BLaER1 treated with 17β-estradiol and CSF1 and Interleukin-3, amounts not matched to agents 10 nM and 100 nM (cell line): ENCODE measurements around the gene CX3CL1.
A peak's percentile ranks its signal among the peaks of the same experiment; 100 is the strongest.

Experiments
- H3K27ac ChIP-seq, 11 experiments: shearing (Covaris generic); formaldehyde crosslinking; 2 replicates each; pipeline ENCODE4 v1.8.1; 2022
- H3K27me3 ChIP-seq, 11 experiments: shearing (Covaris generic); formaldehyde crosslinking; 2 replicates each; pipeline ENCODE4 v1.8.1; 2022
- H3K36me3 ChIP-seq, 11 experiments: shearing (Covaris generic); formaldehyde crosslinking; 2 replicates each; pipeline ENCODE4 v1.8.1; 2022
- H3K4me1 ChIP-seq, 10 experiments: shearing (Covaris generic); formaldehyde crosslinking; 2 replicates each; pipeline ENCODE4 v1.8.1; 2022
- H3K4me2 ChIP-seq, 11 experiments: shearing (Covaris generic); formaldehyde crosslinking; 2 replicates each; pipeline ENCODE4 v1.8.1; 2022
- H3K4me3 ChIP-seq, 10 experiments: shearing (Covaris generic); formaldehyde crosslinking; 2 replicates each; pipeline ENCODE4 v1.8.1; 2022
- H3K9ac ChIP-seq, 11 experiments: shearing (Covaris generic); formaldehyde crosslinking; 2 replicates each; pipeline ENCODE4 v1.8.1; 2022
- H3K9me3 ChIP-seq, 11 experiments: shearing (Covaris generic); formaldehyde crosslinking; replicated peaks in 1 of 11; 2 replicates each; pipeline ENCODE4 v1.8.1; 2022
- H4K20me1 ChIP-seq, 11 experiments: shearing (Covaris generic); formaldehyde crosslinking; 2 replicates each; pipeline ENCODE4 v1.8.1; 2022
- Cebpa-rat ChIP-seq, 11 experiments: shearing (Covaris generic); IDR thresholded peaks; 2 replicates each; pipeline ENCODE4 v1.8.1; 2022

The CX3CL1 gene

DNA sequence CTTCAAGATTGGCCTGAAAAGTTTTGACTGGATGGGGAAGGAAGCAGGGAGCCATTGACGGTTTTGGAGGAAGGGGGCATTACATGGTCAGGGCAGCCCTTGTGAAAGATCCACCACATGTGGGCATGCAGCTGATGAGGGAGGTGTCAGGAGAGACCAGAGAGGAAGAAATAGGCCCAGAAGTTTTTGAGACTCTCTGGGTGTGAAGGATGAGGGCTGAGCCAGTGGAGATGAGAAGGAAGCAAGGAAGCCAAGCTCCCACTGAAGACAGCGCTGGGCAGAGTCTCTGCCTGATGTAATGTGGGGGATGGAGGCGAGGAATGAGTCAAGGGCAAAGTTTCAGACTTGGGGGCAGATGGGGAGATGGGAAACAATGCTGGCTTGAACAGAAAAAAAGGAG, 32.8 kb downstream of the CX3CL1 start:
- H3K4me3 ChIP-seq: no peak overlapping the region
- peaks cover 31 to 68% (median 38%) of the 10 kb centered on the region in 10 experiments for H3K4me1 ChIP-seq
- peak overlapping the region in 1 of 11 experiments; percentile 33; a peak in 3 of 22 replicates for H3K4me2 ChIP-seq
- H4K20me1 ChIP-seq: no peaks in the 10 kb centered on the region
- H3K9ac ChIP-seq: no peak overlapping the region
- H3K9me3 ChIP-seq: no peaks in the 10 kb centered on the region
- H3K27me3 ChIP-seq: no peaks in the 10 kb centered on the region
- H3K36me3 ChIP-seq: no peaks in the 10 kb centered on the region
- TF ChIP-seq Cebpa-rat (IDR thresholded peaks at IDR 0.05): no peak
- H3K27ac ChIP-seq: no peak overlapping the region

DNA sequence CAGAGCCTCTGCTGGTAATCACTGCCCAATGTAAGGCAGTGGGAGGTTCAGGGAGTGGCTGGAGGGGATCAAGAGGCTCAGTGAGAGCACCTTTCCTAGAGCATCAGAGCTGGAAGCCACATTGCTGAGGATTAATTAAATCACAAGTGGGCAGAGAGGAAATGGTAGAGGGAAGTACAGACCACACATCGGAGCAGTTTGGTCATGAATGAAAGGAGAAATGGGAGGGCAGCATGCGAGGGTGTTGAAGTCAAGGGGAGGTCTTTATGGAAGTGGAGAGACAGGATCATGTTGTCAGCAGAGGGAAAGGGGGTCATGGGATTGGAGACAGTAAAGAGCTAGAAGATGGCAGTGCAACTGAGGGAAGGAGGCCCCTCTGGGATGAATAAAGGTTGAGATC, 34.6 kb downstream of the CX3CL1 start:
- Histone ChIP-seq H3K9me3 (no peaks in the 10 kb centered on the region), H3K4me1 (peaks cover 36 to 71% (median 47%) of the 10 kb centered on the region in 10 experiments), H3K4me2 (peak overlapping the region; percentile 31 to 81 (median 57)), H3K36me3 (no peaks in the 10 kb centered on the region), H3K27me3 (no peaks in the 10 kb centered on the region), H4K20me1 (no peaks in the 10 kb centered on the region), H3K27ac (peak overlapping the region in 1 of 11 experiments; percentile 32; a peak in 2 of 22 replicates), H3K9ac (no peak overlapping the region), H3K4me3 (no peak overlapping the region)
- no peak for TF ChIP-seq Cebpa-rat (IDR thresholded peaks at IDR 0.05)

DNA sequence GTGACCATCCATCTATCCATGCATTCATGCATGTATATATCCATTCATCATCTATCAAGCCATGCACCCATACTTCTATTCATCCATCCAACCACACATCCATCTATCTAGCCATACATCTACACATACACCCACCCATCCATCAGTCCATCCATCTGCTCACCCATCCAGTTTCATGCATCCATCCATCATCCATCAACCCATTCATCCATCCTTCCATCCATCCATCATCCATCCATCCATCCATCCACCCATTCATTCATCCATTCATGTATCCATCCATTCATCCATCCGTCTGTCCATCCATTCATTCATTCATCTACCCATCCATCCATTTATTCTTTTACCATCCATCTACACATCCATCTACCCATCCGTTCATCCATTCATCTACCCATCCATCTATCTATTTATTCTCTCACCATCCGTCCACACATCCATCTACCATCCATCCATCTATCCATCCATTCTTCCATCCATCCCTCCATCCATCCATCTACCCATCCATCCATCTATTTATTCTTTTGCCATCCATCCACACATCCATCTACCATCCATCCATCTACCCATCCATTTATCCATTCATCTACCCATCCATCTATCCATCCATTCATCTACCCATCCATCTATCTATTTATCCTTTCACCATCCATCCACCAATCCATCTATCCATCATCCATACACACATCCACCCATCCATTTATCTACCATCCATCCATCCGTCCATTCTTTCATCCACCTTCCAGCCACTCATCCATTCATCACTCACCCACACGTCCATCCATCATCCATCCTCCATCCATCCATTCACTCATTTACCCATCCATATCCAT, 35.4 kb downstream of the CX3CL1 start:
- Histone ChIP-seq H3K4me3 (no peak overlapping the region), H3K36me3 (no peaks in the 10 kb centered on the region), H3K27ac (no peak overlapping the region), H4K20me1 (no peaks in the 10 kb centered on the region), H3K27me3 (no peaks in the 10 kb centered on the region), H3K9ac (no peak overlapping the region), H3K4me2 (peak overlapping the region; percentile 31 to 81 (median 57); a peak in 17 of 22 replicates), H3K4me1 (peaks cover 36 to 77% (median 51%) of the 10 kb centered on the region in 10 experiments), H3K9me3 (no peaks in the 10 kb centered on the region)
- TF ChIP-seq Cebpa-rat (IDR thresholded peaks at IDR 0.05): no peak

DNA sequence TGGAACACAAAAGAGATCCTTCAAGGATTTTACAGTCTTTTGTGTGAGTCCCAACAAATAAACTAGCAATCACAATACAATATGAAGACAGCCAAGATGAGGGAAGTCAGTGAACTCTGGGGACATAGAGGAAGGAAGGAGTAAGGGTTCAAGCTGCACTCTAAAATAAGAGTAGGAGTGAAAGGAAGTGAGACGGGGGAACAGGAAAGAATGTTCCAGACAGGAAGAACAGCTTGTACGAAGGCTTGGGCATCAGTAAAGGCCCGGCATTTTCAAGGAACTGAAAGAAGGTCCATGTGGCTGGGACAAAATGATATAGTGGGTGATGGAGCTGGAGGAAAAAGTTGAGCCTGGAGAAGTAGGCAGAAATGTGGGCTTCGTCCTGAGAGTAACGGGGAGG, 36.8 kb downstream of the CX3CL1 start:
- no peak for TF ChIP-seq Cebpa-rat (IDR thresholded peaks at IDR 0.05)
- H3K4me2 ChIP-seq: peak overlapping the region; percentile 32 to 81 (median 66); a peak in 20 of 22 replicates
- no peak overlapping the region for H3K4me3 ChIP-seq
- no peaks in the 10 kb centered on the region; a peak in 1 of 22 replicates for H4K20me1 ChIP-seq
- no peak overlapping the region for H3K9ac ChIP-seq
- no peaks in the 10 kb centered on the region for H3K9me3 ChIP-seq
- H3K27me3 ChIP-seq: no peaks in the 10 kb centered on the region
- H3K27ac ChIP-seq: peak overlapping the region in 2 of 11 experiments; percentile 40 to 42; a peak in 5 of 22 replicates
- no peaks in the 10 kb centered on the region for H3K36me3 ChIP-seq
- H3K4me1 ChIP-seq: peaks cover 47 to 88% (median 65%) of the 10 kb centered on the region in 10 experiments

DNA sequence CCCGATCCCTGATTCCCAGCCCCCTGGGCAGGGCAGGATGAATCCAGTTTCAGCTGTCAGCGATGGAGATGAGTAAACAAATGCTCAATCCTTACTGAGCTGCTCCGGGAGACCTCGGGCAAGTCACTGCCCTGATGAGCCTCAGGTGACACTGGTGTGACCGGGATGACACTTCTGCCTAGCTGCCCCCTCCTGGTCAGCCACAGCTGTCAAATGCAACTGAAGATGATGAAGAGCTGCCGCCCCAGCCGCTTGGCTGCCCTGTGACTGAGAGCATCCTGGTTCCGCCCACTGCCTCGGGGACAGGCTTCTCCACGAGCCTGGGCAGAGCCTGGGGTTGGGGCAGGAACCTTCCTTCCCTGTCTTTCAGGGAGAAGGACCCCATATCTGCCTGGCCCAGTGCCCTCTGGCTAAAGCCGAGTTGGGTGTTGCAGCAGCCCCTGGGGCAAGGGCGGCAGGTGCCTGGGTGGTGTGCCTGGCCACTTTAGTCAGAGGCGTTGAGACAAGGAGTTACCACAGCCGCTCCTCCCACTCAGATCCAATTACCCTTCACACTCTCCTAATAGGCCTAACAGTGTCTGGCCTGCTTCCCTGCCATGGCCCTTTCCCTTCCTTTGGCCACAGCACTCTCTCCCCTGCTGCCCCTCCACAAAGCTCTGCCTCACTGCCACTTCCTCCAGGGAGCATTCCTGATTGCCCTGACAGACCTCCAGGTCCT, 37.7 kb downstream of the CX3CL1 start:
- Histone ChIP-seq H3K4me3 (no peak overlapping the region), H3K27me3 (no peaks in the 10 kb centered on the region), H3K27ac (peak overlapping the region in 1 of 11 experiments; percentile 42; a peak in 2 of 22 replicates), H3K9ac (no peak overlapping the region), H3K4me2 (peak overlapping the region in 10 of 11 experiments; percentile 62 to 81 (median 67); a peak in 20 of 22 replicates), H3K9me3 (no peaks in the 10 kb centered on the region), H3K36me3 (no peaks in the 10 kb centered on the region), H3K4me1 (peaks cover 47 to 86% (median 66%) of the 10 kb centered on the region in 10 experiments), H4K20me1 (no peaks in the 10 kb centered on the region; a peak in 1 of 22 replicates)
- TF ChIP-seq Cebpa-rat (IDR thresholded peaks at IDR 0.05): no peak

DNA sequence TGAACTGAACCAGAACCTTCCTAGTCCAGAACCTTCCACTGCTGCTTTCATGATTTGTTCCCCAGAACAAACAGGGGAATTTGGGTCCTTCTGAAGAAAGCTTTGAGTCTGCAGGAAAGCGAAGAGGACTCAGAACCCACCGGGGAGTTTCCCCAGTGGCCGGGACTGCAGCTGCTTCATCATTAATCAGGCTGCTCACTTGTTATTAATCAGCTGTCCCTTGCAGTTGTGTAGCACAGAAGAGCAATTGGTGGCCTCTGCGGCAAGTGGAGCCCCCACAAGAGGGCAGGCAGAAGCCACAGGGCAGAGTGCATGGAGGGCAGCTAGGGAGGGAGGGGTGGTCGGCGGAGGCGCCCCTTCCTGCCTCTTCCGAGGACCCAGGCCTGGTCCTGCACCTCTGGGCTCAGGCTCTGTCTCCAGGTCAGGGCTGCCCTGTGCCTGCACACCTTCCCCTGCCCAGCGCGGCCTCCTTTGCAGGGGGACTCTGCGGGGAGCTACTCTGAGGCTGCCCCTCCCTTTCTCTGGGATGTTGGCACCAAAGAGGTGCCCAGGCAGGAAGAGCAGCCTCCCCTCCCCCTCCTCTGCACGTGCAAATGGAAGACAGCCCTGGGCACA, 39.2 kb downstream of the CX3CL1 start:
- Histone ChIP-seq H3K4me1 (peaks cover 43 to 90% (median 72%) of the 10 kb centered on the region in 10 experiments), H3K36me3 (no peaks in the 10 kb centered on the region), H3K27me3 (no peaks in the 10 kb centered on the region), H3K27ac (no peak overlapping the region), H3K9me3 (no peaks in the 10 kb centered on the region), H3K4me3 (no peak overlapping the region), H3K4me2 (peak overlapping the region in 9 of 11 experiments; percentile 11 to 81 (median 71); a peak in 17 of 22 replicates), H4K20me1 (no peaks in the 10 kb centered on the region; a peak in 1 of 22 replicates), H3K9ac (no peak overlapping the region)
- TF ChIP-seq Cebpa-rat (IDR thresholded peaks at IDR 0.05): no peak

DNA sequence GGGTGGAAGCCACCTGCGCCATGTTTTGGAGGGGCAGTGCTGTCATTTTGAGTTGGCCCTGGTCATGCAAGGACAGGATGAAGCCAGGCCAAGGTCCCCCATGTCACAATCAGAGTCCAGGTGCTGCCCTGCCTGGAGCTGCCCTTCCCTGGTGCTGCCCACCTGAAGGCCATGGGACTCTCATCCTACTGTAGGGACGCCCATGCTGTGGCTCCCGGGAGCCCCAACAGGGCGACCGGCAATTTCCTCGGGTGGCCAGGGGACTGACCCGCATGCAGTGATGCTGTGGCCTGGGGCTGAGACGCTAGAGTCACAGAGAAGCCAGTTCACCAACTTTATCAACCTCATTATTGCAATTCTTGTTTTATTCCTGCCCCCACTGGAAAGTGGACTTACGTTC, 40.3 kb downstream of the CX3CL1 start:
- Histone ChIP-seq H3K27ac (peak overlapping the region in 5 of 11 experiments; percentile 19 to 52 (median 46); a peak in 5 of 22 replicates), H3K27me3 (no peaks in the 10 kb centered on the region), H3K9me3 (no peaks in the 10 kb centered on the region), H3K4me2 (peak overlapping the region in 10 of 11 experiments; percentile 26 to 81 (median 72); a peak in 19 of 22 replicates), H4K20me1 (no peaks in the 10 kb centered on the region; a peak in 1 of 22 replicates), H3K36me3 (no peaks in the 10 kb centered on the region), H3K4me1 (peaks cover 43 to 90% (median 73%) of the 10 kb centered on the region in 10 experiments), H3K9ac (peak overlapping the region in 2 of 11 experiments; percentile 4 to 33; a peak in 1 of 22 replicates), H3K4me3 (no peak overlapping the region)
- no peak for TF ChIP-seq Cebpa-rat (IDR thresholded peaks at IDR 0.05)

DNA sequence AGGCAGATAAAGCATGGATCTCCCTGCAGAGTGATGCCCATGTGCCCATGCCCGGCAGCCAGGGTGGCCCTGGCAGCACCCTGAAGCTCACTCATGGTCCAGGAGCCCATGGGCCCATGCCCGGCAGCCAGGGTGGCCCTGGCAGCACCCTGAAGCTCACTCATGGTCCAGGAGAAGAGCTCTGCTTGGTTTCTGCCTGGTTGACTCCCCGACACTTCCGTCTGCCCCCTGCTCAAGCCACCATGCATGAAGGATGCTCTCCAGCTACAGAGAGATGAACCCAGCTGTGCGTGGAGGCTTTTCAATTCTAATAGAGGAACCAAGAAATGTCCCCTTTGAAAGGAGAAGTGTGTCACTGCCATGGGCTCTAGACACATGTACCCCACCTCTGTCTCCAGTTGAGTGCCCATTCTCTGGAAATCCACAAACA, 41.0 kb downstream of the CX3CL1 start:
- Histone ChIP-seq H3K9me3 (no peaks in the 10 kb centered on the region), H3K27me3 (no peaks in the 10 kb centered on the region), H4K20me1 (no peaks in the 10 kb centered on the region; a peak in 1 of 22 replicates), H3K27ac (peak overlapping the region in 7 of 11 experiments; percentile 19 to 56 (median 46); a peak in 12 of 22 replicates), H3K4me2 (peak overlapping the region; percentile 26 to 81 (median 71); a peak in 21 of 22 replicates), H3K4me3 (no peak overlapping the region), H3K36me3 (no peaks in the 10 kb centered on the region), H3K9ac (peak overlapping the region in 2 of 11 experiments; percentile 33 to 41; a peak in 2 of 22 replicates), H3K4me1 (peaks cover 43 to 95% (median 77%) of the 10 kb centered on the region in 10 experiments)
- TF ChIP-seq Cebpa-rat (IDR thresholded peaks at IDR 0.05): no peak
